ENCODE measurements around the gene IGSF11. TPM values are rescaled to one million over a fixed set of nuclear protein-coding genes. Genes with fewer than 3 reads are reported as not detected.

Gene IGSF11
- total RNA-seq, 4 donors from 2014 or later: 0.29 to 1.4 (median 0.75) TPM

- H3K4me3 ChIP-seq (replicated peaks in 1 of 3): peak overlapping the region; percentile 35 to 44 (median 36)
- H3K4me1 ChIP-seq: peaks cover 3 to 5% of the 10 kb centered on the region in 2 donors
- WGBS, 2 donors: 54 to 55% methylated on average over 14 of the region's 14 CpGs
- TF ChIP-seq CTCF (IDR thresholded peaks at IDR 0.05): no peak
- no peak for TF ChIP-seq POLR2A (IDR thresholded peaks at IDR 0.05)
- H3K36me3 ChIP-seq: no peaks in the 10 kb centered on the region
- no peaks in the 10 kb centered on the region for H3K9me3 ChIP-seq
- intact Hi-C loops (cut with DNase I): no loop called here
- no peaks in the 10 kb centered on the region for H3K27me3 ChIP-seq
- no peak for DNase-seq
- H3K27ac ChIP-seq: no peak overlapping the region
Observed at GRCh38 chr3:119033393-119034255, 1.0 kb downstream of the IGSF11 start.

DNA sequence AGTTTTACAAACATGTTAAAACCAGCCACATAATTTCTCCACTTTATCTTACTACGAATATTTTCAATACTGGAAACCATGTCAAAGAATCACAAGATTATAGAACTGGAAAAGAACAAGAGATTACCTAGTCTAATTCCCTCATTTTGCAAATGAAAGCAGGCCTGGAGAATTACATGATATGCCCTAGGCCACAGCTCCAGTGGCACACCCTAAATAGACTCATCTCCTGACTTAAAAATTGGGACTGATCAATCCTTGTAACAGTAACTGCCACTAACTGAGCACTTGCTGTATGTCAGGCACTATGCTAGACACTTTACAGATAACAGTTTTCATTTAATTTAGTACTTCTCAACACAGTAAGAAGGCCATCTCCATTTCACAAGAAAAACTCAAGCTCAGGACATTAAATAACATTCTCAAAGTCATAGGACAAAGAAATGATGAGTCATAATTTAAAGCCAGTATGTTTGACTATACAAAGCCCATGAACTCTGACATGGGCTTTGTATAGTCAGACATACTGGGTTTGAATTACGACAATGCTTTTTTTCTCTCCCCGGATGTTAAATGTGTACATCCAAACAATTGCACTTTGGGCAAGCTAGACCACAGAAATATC, 9.4 kb downstream of the IGSF11 start:
- TF ChIP-seq CTCF (IDR thresholded peaks at IDR 0.05): no peak
- no peak for TF ChIP-seq POLR2A (IDR thresholded peaks at IDR 0.05)
- no peak for DNase-seq
- H3K4me3 ChIP-seq (replicated peaks in 1 of 3): no peak overlapping the region
- H3K27ac ChIP-seq: no peak overlapping the region
- H3K36me3 ChIP-seq: no peaks in the 10 kb centered on the region
- 77 to 79% methylated on average over 3 of the region's 3 CpGs for WGBS, 2 donors
- H3K27me3 ChIP-seq: no peaks in the 10 kb centered on the region
- H3K9me3 ChIP-seq: no peaks in the 10 kb centered on the region
- intact Hi-C loops (cut with DNase I): no loop called here
- H3K4me1 ChIP-seq: no peaks in the 10 kb centered on the region

- intact Hi-C loops (cut with DNase I): no loop called here
- H3K4me3 ChIP-seq (replicated peaks in 1 of 3): no peak overlapping the region
- no peak overlapping the region for H3K27ac ChIP-seq
- TF ChIP-seq CTCF (IDR thresholded peaks at IDR 0.05): no peak
- TF ChIP-seq POLR2A (IDR thresholded peaks at IDR 0.05): no peak
- H3K4me1 ChIP-seq: no peaks in the 10 kb centered on the region
- 24 to 46% methylated on average over 4 of the region's 4 CpGs for WGBS, 2 donors
- H3K36me3 ChIP-seq: no peaks in the 10 kb centered on the region
- DNase-seq: no peak
- H3K9me3 ChIP-seq: no peaks in the 10 kb centered on the region
- H3K27me3 ChIP-seq: no peaks in the 10 kb centered on the region
Observed at GRCh38 chr3:119019767-119020518, 14.7 kb downstream of the IGSF11 start.

GRCh38 chr3:119018690-119019463, 15.8 kb downstream of the IGSF11 start:
- H3K9me3 ChIP-seq: no peaks in the 10 kb centered on the region
- intact Hi-C loops (cut with DNase I): no loop called here

More at GRCh38 chr3:119018690-119019463, 15.8 kb downstream of the IGSF11 start:
- Histone ChIP-seq H3K4me1 (no peaks in the 10 kb centered on the region), H3K36me3 (no peaks in the 10 kb centered on the region), H3K4me3 (replicated peaks in 1 of 3) (no peak overlapping the region), H3K27me3 (no peaks in the 10 kb centered on the region), H3K27ac (no peak overlapping the region)
- TF ChIP-seq CTCF (IDR thresholded peaks at IDR 0.05): no peak
- TF ChIP-seq POLR2A (IDR thresholded peaks at IDR 0.05): no peak
- 54 to 68% methylated on average over 1 of the region's 1 CpG for WGBS, 2 donors
- DNase-seq: peak; percentile 8 to 58
